HG02759 (cell line): ENCODE data around the gene CHRNA9.

Experiments
- ATAC-seq: cut with Tn5 transposase; IDR thresholded peaks from one replicate; pipeline ENCODE4 v1.9.1; 2021; ENCODE audit warnings: mild to moderate bottlenecking, moderate library complexity; ENCODE audit not compliant: unreplicated experiment

The CHRNA9 gene

DNA sequence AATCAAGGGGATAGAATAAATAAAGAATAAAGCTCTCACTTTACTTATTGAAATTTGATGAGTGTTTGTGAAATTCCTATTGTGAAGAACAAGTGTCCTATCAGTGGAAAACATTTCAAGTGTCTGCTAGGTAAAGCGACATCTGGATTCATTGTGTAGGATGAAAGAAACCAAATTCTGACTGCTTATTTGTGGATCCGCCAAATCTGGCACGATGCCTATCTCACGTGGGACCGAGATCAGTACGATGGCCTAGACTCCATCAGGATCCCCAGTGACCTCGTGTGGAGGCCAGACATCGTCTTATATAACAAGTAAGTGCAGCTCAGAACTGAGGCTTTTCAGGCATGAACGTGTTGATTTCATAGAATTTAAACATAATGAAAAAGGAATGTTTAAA lies 1.9 kb downstream of the CHRNA9 start:
- no peak for ATAC-seq

DNA sequence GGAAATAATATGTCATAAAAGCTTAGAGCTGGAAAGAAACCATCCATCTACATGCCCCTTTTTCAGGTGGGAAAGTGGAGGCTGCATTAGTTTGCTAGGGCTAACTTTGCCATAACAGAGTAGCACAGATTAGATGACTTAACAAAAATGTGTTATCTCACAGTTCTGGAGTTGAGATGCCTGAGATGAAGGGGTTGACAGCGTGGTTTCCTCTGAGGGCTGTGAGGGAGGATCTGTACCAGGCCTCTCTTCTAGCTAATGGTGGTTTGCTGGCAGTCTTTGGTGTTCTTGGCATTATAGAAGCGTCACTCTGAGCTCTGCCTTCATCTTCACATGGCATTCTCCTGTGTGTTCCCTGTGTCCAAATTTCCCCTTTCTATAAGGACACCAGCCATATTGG lies 2.4 kb downstream of the CHRNA9 start:
- ATAC-seq, result no peak

DNA sequence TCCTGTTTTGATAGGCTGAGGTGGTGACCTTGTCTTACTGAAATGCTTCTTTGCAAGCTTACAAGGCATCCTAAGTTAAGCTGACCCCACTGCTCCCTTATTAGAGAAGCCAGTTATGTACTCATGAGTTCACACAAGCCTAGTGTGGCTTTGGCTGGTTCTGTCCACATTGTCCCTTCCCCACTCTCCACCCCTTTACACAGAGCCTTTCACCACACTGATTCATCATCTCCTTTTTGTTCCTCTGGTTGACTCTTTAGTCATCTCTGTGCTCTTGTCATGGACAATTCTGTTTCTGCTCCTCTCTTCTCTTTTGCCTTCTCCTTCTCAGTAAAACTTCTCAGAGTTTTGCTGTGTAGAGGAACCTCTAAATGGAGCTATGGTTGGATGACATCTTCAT lies 4.9 kb downstream of the CHRNA9 start:
- no peak for ATAC-seq

DNA sequence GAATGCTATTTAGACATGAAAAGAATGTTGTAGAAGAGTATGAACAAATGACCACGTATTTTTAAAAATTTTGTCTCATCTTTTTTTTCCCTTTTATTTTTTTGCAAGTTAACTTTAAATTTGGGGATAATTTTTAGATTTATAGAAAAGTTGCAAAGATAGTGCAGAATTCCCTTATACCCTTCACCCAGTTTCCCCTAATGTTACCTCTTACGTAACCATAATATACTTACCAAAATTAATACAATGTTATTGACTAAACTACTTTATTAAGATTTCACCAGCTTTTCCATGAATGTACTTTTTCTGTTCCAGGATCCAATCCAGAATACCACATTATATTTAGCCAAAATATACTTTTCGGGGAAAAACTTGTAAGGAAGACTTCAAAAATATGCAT lies 12.3 kb downstream of the CHRNA9 start:
- no peak for ATAC-seq

DNA sequence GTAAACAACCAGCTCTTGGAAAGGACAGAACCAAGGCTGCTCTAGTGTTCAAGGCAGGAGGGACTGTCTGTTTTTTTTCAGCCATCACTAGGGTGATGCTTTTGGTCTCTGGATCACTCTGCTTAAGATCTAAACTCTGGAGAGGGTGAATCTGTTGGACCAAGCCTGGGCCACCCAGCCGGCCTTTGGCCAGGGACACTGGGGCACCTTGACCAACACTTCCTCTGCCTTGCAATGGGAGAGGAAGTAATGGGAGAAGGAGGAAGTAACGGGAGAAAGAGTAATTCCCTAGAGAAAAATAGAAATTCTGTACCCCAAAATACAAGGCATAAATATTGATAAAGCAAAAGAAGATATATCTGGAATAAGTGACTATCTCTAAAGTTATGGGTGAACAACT lies 12.9 kb downstream of the CHRNA9 start:
- no peak for ATAC-seq

DNA sequence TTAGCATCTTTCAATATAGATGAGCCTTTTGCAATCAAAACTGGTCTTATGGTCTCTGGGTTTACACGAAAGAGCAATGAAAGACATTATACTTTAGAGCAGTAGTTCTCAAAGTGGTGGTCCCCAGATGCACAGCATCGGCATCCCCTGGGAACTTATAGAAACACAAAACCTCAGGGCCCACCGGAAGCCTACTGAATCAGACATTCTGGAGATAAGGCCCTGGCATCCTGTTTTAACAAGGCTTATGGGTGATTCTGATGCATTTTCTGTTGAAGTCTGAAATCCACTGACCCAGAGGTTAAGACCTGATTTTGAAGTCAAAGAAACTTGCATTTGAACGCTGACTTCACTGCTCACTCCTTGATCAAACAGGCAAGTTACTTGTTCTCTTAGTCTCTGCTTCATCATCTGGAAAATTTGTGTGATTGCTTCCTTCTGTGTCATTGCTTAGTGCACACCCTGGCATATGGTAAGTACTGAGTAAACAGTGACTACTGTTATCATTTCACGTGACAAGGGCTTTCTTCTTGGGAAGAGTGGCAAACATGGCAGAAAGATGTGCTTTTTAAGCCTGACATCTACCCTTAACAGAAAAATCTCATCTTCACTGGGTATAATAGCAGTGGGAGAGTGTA lies 14.5 kb downstream of the CHRNA9 start:
- ATAC-seq, result no peak

DNA sequence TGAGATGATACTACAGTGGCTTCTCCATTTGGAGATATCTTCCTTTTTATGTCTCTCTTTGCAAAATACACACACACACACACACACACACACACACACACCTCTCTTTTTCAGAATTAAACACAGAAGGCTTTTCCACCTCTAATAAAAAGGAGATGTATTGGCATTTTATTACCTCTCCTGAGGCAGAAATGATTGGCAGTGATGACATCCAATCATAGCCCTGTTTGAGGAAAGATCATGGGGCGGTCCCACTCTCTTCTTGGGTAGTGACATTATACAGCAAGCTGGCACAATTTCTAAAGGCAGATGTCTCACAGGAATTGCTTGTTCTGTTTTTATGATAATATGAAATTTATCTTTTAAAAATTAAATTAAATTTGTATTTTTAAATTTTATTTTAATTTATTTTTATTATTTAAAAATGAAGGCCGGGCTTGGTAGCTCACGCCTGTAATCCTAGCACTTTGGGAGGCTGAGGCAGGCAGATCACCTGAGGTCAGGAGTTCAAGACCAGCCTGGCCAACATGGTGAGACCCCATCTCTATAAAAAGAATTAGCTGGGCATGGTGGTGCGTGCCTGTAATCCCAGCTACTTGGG lies 15.6 kb downstream of the CHRNA9 start:
- ATAC-seq, result no peak

DNA sequence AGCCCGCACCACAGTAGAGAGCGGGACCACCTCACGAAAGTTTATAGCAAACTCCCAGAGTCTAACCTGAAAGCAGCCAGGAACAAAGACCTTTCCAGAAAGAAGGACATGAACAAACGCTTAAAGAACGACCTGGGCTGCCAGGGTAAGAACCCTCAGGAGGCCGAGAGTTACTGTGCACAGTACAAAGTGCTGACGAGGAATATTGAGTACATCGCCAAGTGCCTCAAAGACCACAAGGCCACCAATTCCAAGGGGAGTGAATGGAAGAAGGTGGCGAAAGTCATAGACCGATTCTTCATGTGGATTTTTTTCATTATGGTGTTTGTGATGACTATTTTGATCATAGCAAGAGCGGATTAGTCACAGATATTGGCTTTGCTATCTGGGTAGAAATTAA lies 19.0 kb downstream of the CHRNA9 start:
- no peak for ATAC-seq

DNA sequence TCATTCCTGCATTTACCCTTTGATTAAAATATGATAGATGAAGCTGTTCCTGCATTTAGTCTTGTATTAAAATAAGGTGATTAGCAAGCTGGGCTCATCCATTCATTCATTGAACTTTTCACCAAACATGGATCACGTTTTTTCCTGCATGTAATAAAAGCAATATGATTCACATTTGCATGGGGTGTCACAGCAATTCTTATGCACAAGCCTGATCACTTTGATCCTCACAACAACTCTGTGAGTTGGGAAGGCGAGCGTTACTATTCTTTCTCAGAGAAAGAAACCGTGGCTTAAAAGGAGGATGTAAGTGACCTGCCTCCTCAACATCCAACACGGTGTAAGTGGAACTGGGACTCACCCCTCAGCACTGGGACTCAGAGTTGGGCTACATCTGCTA lies 20.0 kb downstream of the CHRNA9 start:
- no peak for ATAC-seq

DNA sequence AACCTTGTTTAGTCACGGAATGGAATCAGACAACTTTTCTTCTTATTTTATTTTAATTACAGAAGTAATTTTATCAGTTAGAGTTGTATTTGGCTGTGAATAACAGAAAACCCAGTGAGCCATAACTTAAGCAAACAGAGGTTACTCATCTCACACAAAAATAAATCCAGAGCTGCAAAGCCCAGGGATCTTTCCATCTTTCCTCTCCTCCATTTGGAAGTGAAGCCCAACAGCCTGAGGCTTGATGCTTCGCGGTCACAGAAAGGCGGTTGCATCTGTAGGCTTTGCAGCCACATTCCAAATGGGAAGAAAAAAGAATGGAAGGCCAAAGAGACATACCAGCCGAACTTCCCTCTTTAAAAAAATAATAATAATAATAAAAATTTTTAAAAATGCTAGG lies 22.6 kb downstream of the CHRNA9 start:
- no peak for ATAC-seq

DNA sequence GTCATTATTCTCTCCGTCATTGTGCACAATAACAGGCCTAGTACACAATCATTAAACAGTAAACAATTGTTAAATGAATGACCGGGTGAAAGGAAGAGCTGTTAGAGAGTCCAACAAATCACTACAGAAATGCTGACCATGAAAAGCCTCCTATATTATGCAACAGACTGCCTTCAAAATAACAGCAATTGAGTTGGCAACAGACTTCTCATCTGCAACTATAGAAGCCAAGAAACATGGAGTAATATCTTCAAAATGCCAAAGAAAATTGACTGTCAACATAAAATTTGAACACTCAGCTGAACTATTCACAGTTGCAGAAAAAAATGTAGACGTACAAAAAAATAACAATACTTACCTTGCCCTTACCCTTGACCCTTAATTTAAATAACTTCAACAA lies 26.2 kb downstream of the CHRNA9 start:
- no peak for ATAC-seq

DNA sequence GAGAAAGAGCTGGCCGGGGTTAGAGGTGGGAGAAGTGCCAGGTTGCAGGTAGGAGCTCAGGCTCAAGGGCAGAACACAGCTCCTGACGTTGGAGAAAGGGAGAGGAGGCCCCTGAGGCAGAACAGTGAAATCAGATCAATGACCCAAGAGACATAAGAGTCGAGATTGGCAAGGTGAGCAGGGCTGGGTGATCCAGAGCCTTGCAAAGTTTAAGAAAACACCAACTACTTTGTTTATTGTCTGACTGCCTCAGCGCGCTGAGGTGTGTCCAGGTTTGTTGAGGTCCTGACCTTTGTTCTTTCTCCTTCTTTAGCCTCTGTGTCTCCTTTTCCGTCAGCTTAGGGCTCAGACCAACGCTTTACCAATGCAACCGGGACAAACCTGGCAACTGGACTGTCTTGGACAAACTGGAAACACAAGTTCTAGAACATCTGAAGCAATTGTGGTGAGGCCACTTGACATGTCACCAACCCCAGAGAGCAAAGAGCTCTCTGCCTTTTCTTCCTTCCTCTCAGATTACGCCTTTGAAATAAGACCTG lies 28.3 kb downstream of the CHRNA9 start:
- no peak for ATAC-seq

DNA sequence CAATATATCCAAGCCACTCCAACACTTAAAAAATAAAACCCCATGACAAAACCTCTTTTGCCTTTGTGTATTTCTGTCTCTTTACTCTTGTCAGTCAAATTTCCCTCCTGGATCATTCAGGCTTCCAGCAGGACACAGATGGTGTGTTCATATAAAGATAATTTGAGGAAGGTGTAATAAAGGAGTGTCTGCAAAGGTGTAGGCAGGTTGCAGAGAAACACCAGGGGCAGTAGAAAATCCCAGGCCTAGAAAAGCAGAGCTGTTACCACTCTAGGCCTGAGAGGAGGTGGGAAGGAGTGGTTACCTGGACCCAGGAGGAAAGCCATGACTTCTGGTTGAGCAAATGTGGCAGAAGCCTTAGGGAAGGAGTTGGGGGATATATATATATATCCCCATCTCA lies 28.8 kb downstream of the CHRNA9 start:
- ATAC-seq, result no peak

DNA sequence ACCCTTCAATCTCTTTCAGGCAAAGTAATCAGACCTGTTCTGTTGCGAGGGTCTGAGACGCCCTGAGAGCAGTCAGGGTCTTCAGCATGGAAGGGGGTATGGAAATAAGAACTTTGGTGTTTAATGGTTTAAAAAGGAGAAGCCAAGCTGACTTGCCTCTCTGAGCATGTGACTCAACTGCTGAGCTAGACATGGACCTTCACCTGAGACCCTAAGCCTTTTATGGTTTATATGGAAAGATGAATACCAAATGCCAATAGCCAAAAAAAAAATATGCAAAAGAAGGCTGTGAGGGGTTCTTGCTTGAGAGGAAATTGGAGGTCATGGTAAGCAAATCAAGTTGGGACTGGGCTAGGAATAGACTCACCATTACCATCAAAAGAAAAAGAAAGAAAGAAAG lies 30.6 kb downstream of the CHRNA9 start:
- no peak for ATAC-seq

DNA sequence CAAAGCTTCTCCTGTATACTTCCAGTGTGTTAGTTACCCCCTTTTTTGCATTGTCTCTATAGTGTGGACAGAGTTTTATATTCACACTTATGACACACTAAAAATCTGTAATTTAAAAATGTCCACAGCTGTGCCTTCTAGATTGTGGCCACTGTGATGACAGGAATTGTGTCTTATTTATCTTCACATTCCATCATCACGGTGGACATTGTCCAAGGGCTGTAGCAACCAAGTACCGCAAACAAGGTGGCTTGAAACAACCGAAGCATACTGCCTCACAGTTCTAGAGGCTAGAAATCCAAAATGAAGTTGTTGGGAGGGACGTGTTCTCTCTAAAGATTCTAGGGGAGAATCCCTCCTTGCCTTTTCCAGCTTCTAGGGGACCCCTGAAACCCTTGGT lies 32.3 kb downstream of the CHRNA9 start:
- ATAC-seq, result no peak

DNA sequence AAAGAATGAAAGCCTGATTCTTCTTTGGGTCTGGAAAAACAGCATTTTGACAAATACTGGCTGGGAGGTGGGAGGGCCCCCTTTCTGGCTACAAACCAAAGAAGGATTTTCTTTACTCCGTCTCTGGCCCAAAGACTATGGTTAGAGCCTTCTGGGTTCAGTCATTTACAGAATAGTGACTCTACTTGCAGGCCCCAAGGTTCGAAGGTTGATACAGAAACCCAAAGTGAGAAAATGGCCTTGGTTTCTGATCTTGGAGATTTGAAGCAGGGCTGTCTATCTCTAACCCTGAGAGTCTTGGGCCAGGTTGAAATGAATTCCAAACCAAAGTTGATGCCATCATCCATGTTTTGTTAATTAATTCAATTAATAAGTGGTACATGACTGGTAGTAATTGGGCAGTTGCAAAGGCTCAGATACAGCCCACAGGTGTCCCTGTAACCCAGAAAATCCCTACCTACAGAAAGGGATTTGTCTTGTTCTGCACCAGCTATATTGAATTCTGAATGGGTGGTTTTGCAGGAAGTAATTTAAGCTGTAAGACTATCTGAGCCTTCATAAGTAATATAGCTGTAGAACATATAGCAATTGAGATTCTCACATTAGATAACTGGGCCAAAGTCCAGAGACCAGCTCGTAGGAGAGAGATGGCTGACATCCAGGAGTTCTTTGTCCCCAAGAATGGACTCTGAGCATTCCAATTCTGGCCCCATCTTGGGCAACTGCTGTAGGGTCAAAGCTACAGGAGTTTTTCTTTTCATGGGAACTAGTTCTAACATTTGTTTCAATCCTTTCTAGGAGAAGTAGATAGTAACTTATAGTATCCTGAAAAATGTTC lies 34.5 kb downstream of the CHRNA9 start:
- no peak for ATAC-seq

DNA sequence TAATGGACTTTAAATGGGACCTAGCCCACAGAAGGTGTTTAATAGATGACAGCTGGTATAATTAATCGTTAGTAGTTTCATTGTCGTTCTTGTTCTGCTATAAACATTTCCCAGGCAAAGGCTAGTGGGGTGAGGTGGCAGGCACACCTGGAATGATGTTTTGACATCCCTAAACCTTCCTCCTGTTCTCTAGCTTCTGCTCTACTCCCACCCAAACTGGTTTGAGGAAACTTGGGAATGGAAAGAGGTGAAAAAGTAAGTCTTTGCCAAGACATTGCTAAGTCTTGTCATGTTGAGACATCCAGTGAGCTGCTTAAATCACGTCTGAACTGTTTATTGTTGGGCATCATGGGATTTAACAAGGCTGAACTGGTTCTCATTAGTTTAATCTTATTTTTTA lies 37.5 kb downstream of the CHRNA9 start:
- no peak for ATAC-seq

DNA sequence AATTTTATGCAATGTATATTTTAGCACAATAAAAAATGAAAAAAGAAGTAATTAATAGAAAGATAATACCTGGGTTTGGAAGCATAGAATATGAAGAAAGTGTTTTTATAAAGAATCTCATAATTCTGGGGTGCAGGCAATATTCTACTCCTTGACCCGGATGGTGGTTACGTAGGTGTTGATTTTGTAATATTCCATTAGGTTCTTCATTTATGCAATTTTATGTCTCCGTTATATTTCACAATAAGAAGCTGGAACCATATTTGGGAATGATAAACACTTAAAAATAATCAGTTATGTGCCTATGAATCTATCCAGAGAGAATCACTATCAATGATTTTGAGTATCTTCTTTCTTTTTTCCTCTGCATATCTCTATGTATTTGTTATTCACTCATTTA lies 38.5 kb downstream of the CHRNA9 start:
- ATAC-seq, result no peak

DNA sequence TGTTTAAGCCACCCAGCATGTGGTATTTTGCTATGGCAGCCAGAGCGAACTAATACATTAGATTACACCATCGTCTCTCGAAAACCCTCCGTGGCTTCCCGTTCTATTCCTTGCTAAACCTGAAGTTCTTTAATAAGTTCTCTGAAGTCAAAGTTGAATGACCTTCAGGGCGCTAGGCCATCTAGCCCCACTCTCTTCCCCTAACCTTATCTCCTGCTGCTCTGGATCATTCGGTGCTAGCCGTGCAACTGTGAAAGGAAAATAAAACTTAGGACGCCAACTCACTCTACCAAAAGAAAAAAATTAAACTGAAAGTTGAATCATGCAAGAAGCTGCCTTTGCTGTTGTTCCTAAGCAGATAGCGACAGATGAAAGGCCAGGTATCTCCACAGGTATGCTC lies 40.0 kb downstream of the CHRNA9 start:
- no peak for ATAC-seq

DNA sequence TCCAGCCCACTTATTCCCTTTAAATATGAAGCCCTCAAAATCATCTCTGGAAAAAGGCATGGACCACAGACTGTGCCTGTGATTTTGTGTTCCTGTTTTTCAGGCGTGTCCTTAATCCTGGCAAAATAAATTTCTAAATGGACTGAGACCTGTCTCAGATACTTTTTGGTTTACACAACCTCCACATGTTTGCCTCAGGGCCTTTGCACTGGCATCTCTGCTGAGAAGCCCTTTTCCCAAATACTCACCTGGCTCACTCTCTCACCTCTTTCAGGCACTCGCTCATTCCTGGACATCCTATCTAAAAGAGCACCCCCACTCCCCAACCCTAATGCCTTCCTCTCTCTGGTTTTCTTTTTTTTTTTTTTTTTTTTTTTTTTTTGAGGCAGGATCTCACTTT lies 40.5 kb downstream of the CHRNA9 start:
- no peak for ATAC-seq

DNA sequence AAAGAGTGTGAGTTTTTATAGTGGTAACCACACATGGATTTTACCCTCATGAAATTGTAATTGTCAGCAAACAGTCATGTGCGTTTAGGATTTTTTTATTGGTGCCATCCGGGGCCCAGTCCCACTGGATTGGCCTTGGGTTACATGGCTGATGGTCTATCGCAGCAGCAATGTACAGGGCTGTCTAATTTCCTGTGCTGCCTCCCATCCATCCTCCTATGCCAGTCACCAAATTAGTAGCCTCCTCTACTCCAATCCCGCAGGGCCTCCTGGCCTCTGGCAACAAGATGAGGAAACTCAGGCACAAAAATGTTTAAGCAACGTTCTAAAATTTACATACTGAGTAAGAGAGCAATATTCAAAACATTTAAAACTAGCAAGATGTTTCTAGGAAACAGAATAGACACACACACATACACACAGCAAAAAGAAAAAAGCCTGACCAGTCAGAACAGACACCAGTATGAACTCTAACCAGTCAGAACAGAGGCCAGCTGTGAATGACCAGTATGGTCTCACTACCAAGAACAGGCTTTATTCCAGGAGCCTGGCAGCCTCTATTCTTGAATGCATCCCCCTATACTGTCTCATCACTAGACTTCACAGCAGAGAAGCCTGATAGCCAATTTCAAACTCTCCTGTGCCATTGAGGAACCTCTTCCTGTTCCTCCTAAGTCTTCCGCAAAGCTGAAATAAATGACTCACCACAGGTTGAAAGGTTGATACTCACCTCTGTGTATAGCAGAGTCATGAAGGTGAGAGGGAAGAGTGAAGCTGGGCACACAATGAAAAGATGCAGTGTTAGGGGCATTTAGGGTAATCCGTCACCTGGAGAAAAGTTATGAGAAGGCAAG lies 42.6 kb downstream of the CHRNA9 start:
- no peak for ATAC-seq
